ENCODE measurements around the gene TMPRSS3. TPM values are rescaled to one million over a fixed set of nuclear protein-coding genes. Genes with fewer than 3 reads are reported as not detected.

Gene TMPRSS3
- total RNA-seq, 1 experiment from 2014 or later, result 10.3 TPM

DNA sequence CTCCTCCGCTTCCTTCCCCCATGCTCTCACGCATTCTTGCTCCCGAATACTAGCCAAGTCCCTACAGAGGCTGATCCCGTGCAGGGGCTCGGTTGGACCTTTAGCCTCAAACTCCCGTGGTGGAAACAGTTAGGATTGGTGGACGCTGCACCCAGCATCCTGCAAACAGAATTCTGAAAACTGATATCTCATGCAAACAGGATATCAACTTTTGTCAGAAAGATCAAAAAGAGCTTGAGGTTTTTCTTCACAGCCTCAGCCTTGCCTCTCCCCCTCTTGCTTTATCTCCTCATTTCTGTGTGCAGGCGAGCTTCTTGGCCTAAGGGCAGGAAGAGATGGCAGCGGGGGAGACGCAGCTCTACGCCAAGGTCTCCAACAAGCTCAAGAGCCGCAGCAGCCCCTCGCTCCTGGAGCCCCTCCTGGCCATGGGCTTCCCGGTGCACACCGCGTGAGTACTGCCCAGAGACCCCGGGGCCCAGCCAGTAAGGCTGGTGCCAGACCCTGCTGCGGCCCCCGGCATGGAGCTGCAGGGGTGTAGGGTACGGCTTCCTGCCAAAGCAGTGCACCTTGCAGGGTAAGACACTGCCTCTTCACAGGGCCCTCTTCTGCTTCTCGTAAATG is 7.9 kb upstream of the TMPRSS3 start, which contains the start of gene UBASH3A:
Gene UBASH3A, plus strand, starts transcription at position 292 of the 621 bp plus-strand sequence. Its CDS starts 44 bp downstream, at position 336.
- TF ChIP-seq, protein P1, sequence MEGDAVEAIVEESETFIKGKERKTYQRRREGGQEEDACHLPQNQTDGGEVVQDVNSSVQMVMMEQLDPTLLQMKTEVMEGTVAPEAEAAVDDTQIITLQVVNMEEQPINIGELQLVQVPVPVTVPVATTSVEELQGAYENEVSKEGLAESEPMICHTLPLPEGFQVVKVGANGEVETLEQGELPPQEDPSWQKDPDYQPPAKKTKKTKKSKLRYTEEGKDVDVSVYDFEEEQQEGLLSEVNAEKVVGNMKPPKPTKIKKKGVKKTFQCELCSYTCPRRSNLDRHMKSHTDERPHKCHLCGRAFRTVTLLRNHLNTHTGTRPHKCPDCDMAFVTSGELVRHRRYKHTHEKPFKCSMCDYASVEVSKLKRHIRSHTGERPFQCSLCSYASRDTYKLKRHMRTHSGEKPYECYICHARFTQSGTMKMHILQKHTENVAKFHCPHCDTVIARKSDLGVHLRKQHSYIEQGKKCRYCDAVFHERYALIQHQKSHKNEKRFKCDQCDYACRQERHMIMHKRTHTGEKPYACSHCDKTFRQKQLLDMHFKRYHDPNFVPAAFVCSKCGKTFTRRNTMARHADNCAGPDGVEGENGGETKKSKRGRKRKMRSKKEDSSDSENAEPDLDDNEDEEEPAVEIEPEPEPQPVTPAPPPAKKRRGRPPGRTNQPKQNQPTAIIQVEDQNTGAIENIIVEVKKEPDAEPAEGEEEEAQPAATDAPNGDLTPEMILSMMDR (IDR thresholded peaks at IDR 0.05; ENCODE audit: unreplicated experiment), result no peak
- no peaks in the 10 kb centered on the region for H3K27me3 Mint-ChIP-seq (ENCODE audit: unreplicated experiment)
- H3K4me3 Mint-ChIP-seq (ENCODE audit: low read depth, unreplicated experiment), result no peak within 1 kb of the TSS
- no peaks in the 10 kb centered on the region for H3K36me3 Mint-ChIP-seq (ENCODE audit: insufficient read depth, unreplicated experiment)
- intact Hi-C loops (cut with micrococcal nuclease; ENCODE audit: unreplicated experiment), result no loop called here
- DNase-seq, result no peak
- H3K4me1 Mint-ChIP-seq (ENCODE audit: low read depth, unreplicated experiment), result no peaks in the 10 kb centered on the region
- CTCF ChIA-PET, result no interaction called here
- peaks cover 6% of the 10 kb centered on the region for H3K9me3 Mint-ChIP-seq (ENCODE audit: low read depth, unreplicated experiment)
- H3K27ac Mint-ChIP-seq (ENCODE audit: unreplicated experiment), result no peak within 1 kb of the TSS
- no TSS peak for BruUV-seq (replicated peaks)

DNA sequence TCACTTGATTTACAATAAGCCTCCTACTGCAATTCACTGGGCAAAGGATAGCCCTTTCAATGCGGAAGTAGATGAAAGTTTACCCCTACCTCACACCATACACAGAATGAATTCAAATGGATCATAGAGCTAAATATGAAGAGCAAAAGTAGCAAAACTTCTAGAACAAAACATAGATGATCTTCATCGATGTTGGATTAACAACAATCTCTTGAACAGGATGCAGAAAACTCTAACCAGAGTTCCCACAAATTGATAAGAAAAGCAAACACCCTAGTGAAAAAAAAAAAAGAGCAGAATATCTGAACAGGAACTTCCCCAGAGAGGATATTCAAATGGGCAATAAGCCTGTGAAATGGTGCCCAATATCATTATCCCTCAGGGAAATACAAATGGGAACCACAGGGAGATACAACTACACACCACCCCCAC is 6.0 kb upstream of the TMPRSS3 start:
- H3K4me1 Mint-ChIP-seq (ENCODE audit: low read depth, unreplicated experiment), result no peaks in the 10 kb centered on the region
- H3K9me3 Mint-ChIP-seq (ENCODE audit: low read depth, unreplicated experiment), result peaks cover 6% of the 10 kb centered on the region
- intact Hi-C loops (cut with micrococcal nuclease; ENCODE audit: unreplicated experiment), result no loop called here
- H3K27me3 Mint-ChIP-seq (ENCODE audit: unreplicated experiment), result no peaks in the 10 kb centered on the region
- TF ChIP-seq, protein P1 (IDR thresholded peaks at IDR 0.05; ENCODE audit: unreplicated experiment), result no peak
- no TSS peak for BruUV-seq (replicated peaks)
- no peaks in the 10 kb centered on the region for H3K36me3 Mint-ChIP-seq (ENCODE audit: insufficient read depth, unreplicated experiment)
- CTCF ChIA-PET, result no interaction called here
- H3K27ac Mint-ChIP-seq (ENCODE audit: unreplicated experiment), result no peak overlapping the region
- no peak for DNase-seq
- no peak overlapping the region for H3K4me3 Mint-ChIP-seq (ENCODE audit: low read depth, unreplicated experiment)

DNA sequence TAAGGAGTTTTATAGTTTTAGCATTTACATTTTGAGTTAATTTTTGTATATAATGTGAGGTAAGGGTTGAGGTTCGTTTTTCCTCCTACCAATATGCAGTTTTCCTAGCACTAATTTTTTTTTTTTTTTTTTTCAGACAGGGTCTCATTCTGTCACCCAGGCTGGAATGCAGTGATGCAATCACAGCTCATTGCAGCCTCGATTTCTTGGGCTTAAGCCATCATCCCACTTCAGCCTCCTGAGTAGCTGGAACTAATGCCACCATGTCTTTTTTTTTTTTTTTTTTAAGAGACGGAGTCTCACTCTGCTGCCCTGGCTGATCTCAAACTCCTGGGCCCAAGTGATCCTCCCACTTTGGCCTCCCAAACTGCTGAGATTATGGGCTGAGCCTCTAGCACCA is 5.3 kb upstream of the TMPRSS3 start:
- no peak for DNase-seq
- TF ChIP-seq, protein P1 (IDR thresholded peaks at IDR 0.05; ENCODE audit: unreplicated experiment), result no peak
- Mint-ChIP-seq H3K27me3 (ENCODE audit: unreplicated experiment) (no peaks in the 10 kb centered on the region), H3K9me3 (ENCODE audit: low read depth, unreplicated experiment) (peaks cover 6% of the 10 kb centered on the region), H3K4me1 (ENCODE audit: low read depth, unreplicated experiment) (peaks cover 2% of the 10 kb centered on the region), H3K36me3 (ENCODE audit: insufficient read depth, unreplicated experiment) (no peaks in the 10 kb centered on the region), H3K4me3 (ENCODE audit: low read depth, unreplicated experiment) (no peak overlapping the region), H3K27ac (ENCODE audit: unreplicated experiment) (no peak overlapping the region)
- intact Hi-C loops (cut with micrococcal nuclease; ENCODE audit: unreplicated experiment), result no loop called here
- no TSS peak for BruUV-seq (replicated peaks)
- CTCF ChIA-PET, result no interaction called here

DNA sequence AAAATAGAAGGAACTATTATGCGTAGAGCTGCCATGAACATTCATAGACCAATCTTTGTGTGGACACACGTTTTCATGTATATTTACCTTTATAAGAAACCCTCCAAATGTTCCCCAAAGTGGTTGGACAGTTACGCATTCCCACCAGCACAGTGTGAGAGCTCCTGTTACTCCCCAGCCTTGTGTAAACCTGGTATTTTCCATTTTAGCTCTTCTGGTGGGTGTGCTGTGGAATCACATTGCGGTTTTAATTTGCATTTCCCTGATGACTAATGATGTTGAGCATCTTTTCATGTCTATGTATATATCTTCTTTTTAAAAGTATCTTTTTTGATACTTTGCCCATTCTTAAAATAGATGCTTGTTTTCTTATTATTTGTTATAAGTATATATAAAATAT is 4.7 kb upstream of the TMPRSS3 start:
- TF ChIP-seq, protein P1 (IDR thresholded peaks at IDR 0.05; ENCODE audit: unreplicated experiment), result no peak
- Mint-ChIP-seq H3K9me3 (ENCODE audit: low read depth, unreplicated experiment) (peaks cover 6% of the 10 kb centered on the region), H3K4me3 (ENCODE audit: low read depth, unreplicated experiment) (no peak overlapping the region), H3K27me3 (ENCODE audit: unreplicated experiment) (no peaks in the 10 kb centered on the region), H3K27ac (ENCODE audit: unreplicated experiment) (no peak overlapping the region), H3K36me3 (ENCODE audit: insufficient read depth, unreplicated experiment) (no peaks in the 10 kb centered on the region), H3K4me1 (ENCODE audit: low read depth, unreplicated experiment) (peaks cover 8% of the 10 kb centered on the region)
- intact Hi-C loops (cut with micrococcal nuclease; ENCODE audit: unreplicated experiment), result no loop called here
- no peak for DNase-seq
- CTCF ChIA-PET, result no interaction called here
- BruUV-seq (replicated peaks), result no TSS peak

All from Calu3 (cell line).